Stomach (tissue), 4 donors: ENCODE data around the gene FAU.

ENCODE experiments used
- POLR2A ChIP-seq, 4 donors: fragments of 450-650 bp; IDR thresholded peaks; one replicate each; pipeline ENCODE4 v1.6.1; 2016; ENCODE audit warnings: antibody characterized with exemption in 4 of 4, control low read depth in 2 of 4, mild to moderate bottlenecking in 1 of 4, moderate library complexity in 1 of 4
- POLR2AphosphoS5 ChIP-seq, 3 donors: sonication (generic); formaldehyde crosslinking; IDR thresholded peaks; one replicate each; pipeline ENCODE4 v1.6.1; 2016; ENCODE audit warnings: antibody characterized with exemption in 3 of 3
- TF ChIP-seq, protein P1 (sequence below), 7 experiments: fragments of 450-650 bp in 4 of 7; fragments of 200-600 bp in 3 of 7; sonication (generic) in 3 of 7; IDR thresholded peaks; one replicate each; pipeline ENCODE4 v1.5.1; 2016 to 2019; ENCODE audit warnings: antibody characterized with exemption in 7 of 7, control low read depth in 2 of 7, mild to moderate bottlenecking in 1 of 7

DNA sequence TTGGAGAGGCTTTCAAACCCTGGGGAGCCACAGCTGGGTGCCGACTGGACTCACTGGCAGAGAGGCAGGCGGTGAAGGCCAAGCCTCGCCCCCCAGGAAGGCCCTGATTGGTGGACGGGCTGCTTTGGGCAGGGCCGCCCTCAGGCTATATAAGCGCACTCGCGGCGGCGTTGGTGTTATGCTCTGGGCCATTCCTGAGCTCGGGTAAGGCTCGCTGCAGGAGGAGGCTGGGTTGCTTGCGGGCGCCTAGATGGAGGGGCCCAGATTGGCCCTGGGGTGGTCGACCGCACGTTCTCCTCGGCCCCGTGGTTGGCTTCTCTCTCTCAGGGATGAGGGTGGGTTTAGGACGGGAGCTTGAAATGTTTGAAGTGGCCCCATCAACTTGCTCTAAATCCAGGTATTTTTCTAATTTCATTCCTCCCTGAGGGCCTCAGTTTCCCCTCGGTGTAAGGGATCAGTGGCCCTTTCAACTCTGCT, 48.2 kb upstream of the FAU start, which contains the start of gene SPDYC:
- TF ChIP-seq, protein P1, sequence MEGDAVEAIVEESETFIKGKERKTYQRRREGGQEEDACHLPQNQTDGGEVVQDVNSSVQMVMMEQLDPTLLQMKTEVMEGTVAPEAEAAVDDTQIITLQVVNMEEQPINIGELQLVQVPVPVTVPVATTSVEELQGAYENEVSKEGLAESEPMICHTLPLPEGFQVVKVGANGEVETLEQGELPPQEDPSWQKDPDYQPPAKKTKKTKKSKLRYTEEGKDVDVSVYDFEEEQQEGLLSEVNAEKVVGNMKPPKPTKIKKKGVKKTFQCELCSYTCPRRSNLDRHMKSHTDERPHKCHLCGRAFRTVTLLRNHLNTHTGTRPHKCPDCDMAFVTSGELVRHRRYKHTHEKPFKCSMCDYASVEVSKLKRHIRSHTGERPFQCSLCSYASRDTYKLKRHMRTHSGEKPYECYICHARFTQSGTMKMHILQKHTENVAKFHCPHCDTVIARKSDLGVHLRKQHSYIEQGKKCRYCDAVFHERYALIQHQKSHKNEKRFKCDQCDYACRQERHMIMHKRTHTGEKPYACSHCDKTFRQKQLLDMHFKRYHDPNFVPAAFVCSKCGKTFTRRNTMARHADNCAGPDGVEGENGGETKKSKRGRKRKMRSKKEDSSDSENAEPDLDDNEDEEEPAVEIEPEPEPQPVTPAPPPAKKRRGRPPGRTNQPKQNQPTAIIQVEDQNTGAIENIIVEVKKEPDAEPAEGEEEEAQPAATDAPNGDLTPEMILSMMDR (IDR thresholded peaks at IDR 0.05), result no peak
- TF ChIP-seq POLR2AphosphoS5 (IDR thresholded peaks at IDR 0.05), result no peak
- TF ChIP-seq POLR2A (IDR thresholded peaks at IDR 0.05), result no peak
